HG03097 (cell line): ENCODE data around the gene ADGRD1.

ENCODE experiments used
- ATAC-seq: cut with Tn5 transposase; IDR thresholded peaks from one replicate; pipeline ENCODE4 v1.9.1; 2021; ENCODE audit not compliant: unreplicated experiment, low FRiP score

ADGRD1 gene

GRCh38 chr12:131129839-131130238 lies 176.1 kb downstream of the ADGRD1 start:
- no peak for ATAC-seq

GRCh38 chr12:131130311-131130911 lies 176.7 kb downstream of the ADGRD1 start:
- no peak for ATAC-seq

GRCh38 chr12:131131077-131131807 lies 177.5 kb downstream of the ADGRD1 start:
- ATAC-seq = no peak

GRCh38 chr12:131131808-131132117 lies 178.1 kb downstream of the ADGRD1 start:
- ATAC-seq = no peak

- ATAC-seq = no peak
Observed at GRCh38 chr12:131132118-131132892, 178.6 kb downstream of the ADGRD1 start.

GRCh38 chr12:131133015-131133905 lies 179.6 kb downstream of the ADGRD1 start:
- ATAC-seq = no peak

GRCh38 chr12:131133994-131134393 lies 180.3 kb downstream of the ADGRD1 start:
- no peak for ATAC-seq

- ATAC-seq = no peak
Observed at GRCh38 chr12:131134523-131135310, 181.0 kb downstream of the ADGRD1 start.

GRCh38 chr12:131135311-131135785 lies 181.6 kb downstream of the ADGRD1 start:
- ATAC-seq = no peak

- ATAC-seq = no peak
Observed at GRCh38 chr12:131135786-131136538, 182.3 kb downstream of the ADGRD1 start.

GRCh38 chr12:131136539-131136872 lies 182.8 kb downstream of the ADGRD1 start:
- no peak for ATAC-seq

- no peak for ATAC-seq
Observed at GRCh38 chr12:131137009-131137835, 183.5 kb downstream of the ADGRD1 start.

GRCh38 chr12:131137836-131138637 lies 184.3 kb downstream of the ADGRD1 start:
- no peak for ATAC-seq

- ATAC-seq = no peak
Observed at GRCh38 chr12:131138638-131139362, 185.1 kb downstream of the ADGRD1 start.

- no peak for ATAC-seq
Observed at GRCh38 chr12:131139363-131140068, 185.8 kb downstream of the ADGRD1 start.

GRCh38 chr12:131140069-131140435 lies 186.3 kb downstream of the ADGRD1 start:
- no peak for ATAC-seq
